NCI-H82 (cell line): ENCODE measurements around the gene ZBTB7B.

Experiments
- DNase-seq: peaks from one replicate; lab custom pipeline; 2025; lab: John Stamatoyannopoulos, UW

The ZBTB7B gene

GRCh38 chr1:155002464-155003226 is at the start of gene ZBTB7B:
ZBTB7B (plus strand) TSS chr1:155002802; CDS start chr1:155014661, 11,859 bp downstream.
- DNase-seq = peak; percentile 68

- no peak for DNase-seq
Measured at GRCh38 chr1:154953611-154954038, 49.0 kb upstream of the ZBTB7B start.

GRCh38 chr1:154954541-154954940 is 48.1 kb upstream of the ZBTB7B start:
- DNase-seq = peak; percentile 55

DNA sequence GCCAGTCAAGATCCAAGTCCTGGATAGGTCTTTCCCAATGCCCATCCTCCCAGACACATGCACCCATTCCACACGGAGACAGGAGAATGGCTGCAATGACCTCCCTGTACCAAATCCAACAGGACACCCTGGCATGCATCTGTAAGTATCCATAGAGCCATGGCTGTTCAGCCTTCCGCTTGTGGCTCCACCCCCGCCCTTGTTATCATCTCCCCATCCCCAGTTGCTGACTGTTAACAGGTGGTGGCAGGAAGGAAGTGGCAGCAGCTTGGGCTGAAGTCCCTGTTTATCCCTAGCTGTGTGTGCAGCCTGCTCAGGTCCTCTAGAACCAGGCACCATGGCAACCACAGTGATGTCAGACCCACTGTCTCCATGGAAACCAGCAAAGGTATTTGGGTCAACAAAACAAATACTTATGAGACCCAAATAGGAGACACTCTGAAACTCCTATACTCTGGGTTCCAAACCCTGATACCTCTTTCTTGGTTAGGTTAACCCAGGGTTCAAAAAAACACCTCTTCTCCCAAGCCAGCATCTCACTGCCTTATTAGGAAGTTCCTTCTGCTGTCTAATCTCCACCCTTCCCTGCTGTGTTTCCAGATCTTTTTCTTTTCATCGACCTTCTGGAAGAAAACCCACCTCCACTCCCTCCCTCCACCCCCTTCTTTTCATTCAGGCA is 47.4 kb upstream of the ZBTB7B start:
- DNase-seq = peak; percentile 92

DNA sequence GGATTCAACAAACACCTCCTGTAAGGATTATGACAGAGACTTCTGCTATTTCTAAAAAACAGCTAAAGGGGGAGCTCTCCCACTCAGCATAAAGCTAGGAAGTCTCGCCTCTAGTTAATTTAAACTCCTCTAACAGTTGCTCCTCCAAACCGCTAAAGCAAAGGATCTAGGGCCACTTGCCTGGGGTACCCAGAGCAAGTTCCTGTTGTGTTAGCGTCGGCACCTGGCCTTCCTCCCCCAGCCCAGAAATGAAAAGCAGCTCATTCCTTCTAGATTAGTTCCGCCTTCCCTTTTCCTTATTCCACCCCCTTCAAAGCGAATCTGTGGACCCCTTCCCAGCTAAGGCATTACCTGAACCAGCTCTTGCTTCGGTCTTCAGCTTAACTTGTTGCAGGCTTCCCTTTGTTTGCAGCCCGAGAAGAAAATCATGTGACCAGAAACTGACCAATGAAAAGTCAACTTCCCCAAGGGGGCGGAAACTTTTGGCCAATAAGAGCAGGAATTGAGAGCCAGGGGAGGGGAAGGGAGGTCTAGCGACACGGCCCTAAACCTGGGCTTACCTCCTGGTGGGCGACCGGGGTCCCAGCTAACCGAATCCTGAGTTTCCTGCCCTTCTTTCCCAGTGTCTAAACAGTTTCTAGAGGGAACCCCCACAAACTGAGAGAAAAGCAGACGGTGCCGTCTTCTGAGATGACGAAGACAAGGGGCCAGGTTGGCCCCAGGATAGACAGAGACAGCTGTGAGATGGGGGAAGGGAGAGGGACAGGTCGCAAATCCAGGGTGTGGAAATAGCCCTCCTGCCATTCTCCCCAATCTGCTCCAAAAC is 46.7 kb upstream of the ZBTB7B start, which contains the start of gene PBXIP1:
PBXIP1 (minus strand) TSS at position 382 of the 826 bp plus-strand sequence. CDS start 2,378 bp downstream, outside the sequence.
- DNase-seq = peak; percentile 97

- DNase-seq = peak; percentile 82
Measured at GRCh38 chr1:154956544-154956941, 46.1 kb upstream of the ZBTB7B start.

- no peak for DNase-seq
Measured at GRCh38 chr1:154957091-154957657, 45.4 kb upstream of the ZBTB7B start.

DNA sequence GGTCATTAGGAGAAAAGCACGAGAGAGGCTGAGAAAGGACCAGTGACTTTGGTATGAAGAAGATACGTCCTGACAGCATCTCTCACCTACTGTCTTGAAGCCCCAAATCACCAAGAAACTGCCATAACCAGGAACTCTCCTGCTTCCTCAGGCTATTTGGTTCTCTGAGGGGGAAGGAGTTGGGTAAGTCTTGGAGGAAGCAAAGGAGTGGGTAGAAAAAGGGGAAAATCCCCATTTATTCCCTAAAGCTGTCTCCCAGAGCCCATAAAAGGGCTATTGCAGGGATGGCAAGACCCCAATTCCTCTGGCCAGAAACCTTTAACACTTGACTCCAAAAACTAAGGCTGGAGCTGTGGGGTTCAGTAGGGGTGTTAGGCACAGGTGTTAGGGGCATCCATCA is 44.6 kb upstream of the ZBTB7B start:
- no peak for DNase-seq

DNA sequence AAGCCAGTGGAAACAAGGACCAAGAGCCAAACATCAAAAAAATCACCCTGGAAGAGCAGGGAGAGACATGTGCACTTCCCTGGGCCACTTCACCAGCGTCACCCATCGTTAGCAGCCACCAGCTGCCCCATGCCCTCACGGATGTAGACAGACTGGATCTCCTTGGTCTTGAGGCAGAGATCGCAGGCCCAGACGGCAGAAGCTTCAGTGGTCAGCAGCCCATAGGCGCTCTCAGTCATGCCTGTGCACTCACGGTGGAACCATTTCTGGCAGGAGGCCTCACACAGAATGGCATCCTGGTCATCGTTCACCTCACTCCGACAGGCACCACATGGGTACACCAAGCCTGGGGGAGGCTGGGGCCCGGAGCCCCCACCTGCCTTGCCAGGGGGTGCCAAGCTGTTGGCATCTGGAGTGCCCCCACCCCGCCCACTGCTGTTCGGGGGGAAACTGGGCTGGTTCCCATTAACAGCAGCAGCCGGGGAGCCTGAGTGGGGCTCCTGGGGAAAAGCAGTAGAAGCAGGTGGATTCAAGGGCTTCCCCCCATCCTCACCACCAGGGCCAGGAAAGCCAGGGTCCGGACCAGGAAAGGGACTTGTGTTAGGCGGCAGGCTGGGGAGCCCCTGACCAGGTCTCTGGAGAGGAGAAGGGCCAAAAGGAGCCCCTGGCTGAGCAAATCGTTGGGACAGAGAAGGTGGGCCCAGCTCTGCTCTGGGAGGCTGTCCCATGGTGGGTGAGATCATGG is 43.7 kb upstream of the ZBTB7B start:
- DNase-seq = no peak

GRCh38 chr1:154959426-154959780 is 43.2 kb upstream of the ZBTB7B start:
- DNase-seq = no peak

DNA sequence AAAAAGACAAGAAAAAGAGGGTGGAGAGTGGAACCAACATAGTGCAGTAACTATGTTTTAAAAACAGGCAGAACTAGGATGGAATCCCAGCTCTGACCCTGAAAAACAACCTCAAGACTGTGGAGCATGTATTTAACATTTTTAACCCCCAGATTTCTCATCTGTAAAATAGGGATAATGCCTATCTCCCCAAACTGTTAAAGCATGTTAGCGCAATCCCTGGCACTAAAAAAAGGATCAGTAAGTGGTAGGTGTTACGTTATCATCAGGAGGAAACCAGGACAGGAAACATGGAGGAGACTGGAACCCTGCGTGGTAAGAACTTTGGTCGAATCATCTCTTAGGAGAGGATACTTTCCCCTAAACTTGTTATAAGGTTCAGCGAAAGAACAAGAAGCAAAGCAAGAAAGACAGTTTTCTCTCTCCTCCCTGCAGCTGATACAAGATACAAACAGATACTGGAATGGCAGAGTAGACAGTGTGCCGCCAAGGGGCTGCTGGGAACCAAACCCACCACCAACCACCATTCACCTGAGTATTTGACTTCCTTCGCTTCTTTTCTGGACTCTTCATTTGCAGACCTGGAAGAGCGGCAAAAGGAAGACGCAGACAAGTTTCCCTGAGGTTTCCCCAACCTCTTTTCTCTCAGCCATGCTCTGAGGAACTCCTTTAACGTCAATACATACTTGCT is 42.0 kb upstream of the ZBTB7B start:
- DNase-seq = no peak

DNA sequence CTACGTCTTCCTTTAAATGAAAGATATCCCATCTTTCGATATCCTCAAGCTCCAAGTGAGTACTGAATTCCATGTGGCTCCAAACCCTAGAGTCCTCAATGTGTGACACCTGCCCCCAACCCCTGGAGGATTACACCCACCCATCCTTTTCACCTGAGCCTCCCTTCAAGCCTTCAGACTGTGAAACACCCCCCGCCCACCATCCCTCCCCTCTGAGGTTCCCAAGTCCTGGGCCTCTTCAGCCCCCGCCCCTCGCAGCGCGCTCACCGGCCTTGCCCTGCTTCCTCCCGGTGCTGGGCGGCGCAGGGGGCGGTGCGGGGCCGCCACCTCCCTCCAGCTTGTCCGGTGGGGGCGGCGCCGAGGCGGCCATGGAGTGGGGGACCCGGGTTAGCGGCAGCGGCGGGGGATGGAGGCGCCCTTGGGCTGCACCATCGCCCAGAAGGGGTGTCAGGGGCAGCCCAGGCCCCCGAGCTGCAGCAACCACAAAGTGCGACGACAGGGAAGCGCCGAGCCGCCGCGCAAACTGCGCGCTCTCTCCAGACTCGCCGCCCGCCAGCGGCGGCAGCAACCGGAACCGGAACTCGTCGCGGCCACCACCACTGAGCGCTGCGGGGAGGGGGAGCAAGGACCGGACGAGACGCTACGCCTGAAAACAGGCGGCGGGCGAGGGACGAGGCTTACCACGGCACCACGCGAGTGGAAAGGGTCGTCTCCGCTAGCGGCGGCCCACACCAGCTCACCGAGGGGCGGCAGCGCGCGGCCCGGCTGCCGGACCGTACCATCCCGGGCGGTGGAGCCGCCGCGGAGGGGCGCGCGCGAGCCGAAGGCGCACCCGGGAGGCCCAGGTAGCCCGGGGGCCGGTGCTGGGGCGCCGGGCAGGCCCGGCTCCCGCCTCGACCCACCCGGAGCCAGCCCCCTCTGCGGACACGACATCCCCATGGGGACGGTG is 41.1 kb upstream of the ZBTB7B start, which contains the start of gene PYGO2:
PYGO2 (minus strand) TSS at position 576 of the 949 bp plus-strand sequence; CDS start at position 370, 206 bp downstream.
- DNase-seq = peak; percentile 89

DNA sequence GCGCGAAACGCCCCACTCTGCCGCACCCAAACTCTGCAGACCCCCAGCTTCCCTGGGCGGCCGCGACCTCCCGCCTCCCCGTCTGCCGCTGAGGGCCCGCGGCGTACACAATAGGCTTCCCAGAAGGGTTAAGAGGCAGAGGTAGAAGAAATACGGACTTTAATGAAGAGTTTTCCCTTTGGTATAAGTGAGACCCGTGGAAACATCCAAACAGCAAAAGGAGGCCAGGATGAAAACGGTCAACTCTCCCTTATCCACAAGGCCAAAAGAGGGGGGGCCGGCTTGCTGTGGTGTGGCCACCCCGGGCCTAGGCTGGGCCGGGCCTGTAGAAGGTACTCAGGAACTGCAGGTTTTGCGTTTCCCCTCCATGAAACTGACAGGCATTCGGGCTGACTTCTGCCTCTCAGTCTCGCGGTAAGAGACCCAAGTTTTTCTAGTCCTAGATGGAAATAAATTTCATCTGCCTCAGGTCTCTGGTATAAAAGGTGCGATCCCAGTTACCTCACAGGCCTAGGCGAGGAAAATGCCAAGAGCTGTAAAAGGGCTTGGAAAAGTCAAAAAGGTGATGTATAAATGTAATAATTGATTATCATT is 40.3 kb upstream of the ZBTB7B start:
- peak; percentile 65 for DNase-seq

GRCh38 chr1:154962795-154963330 is 39.7 kb upstream of the ZBTB7B start:
- DNase-seq = no peak

DNA sequence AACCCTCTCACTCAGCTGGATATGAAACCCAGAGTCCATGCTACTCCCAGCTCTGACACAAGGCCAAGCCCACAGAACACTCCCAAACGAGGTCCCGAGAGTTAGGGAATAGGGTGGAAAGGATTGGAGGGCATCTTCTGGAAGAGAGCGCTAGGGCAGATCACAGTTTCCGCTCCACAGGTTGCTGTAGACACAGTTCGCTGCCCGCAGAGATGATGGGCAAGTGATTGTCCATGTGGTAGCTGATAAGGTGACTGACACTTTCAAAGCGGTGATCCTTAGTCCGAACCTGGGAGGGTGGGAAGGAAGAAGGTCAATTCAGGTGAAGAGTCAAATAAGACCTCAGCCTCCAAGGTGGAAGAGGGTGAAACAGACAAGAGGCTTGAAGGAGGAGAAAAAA is 39.0 kb upstream of the ZBTB7B start:
- DNase-seq = no peak

DNA sequence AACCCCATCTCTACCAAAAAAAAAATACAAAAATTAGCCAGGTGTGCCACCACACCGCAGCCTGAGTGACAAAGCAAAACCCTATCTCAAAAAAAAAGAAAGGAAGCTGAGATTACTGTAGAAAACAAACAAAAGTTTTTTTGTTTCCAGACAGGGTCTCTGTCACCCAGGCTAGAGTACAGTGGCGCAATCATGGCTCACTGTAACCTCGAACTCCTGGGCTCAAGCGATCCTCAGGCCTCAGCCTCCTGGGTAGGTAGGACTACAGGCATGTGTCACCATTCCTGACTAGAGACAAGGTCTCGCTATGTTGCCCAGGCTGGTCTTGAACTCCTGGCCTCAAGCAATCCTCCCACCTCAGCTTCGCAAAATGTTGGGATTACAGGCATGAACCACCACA is 38.2 kb upstream of the ZBTB7B start:
- no peak for DNase-seq

DNA sequence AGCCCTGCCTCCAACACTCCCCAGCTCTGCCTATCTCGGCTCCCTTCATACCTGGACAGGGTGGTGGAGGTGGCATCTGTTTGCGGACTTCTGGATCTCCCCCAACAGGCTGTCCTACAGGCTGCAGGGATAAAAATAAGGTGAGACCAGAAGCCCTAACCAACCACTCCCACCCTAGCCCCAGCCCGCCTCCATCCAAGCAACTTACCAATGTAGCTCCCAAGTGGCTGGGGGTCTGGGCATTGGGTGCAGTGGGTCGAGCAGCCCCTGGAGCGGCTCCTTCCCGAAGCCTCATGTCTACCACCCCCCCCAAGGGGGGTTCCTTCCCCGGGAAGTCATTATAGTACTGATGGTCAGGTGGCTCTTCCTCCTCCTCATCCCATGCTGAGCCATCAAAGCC is 36.5 kb upstream of the ZBTB7B start:
- no peak for DNase-seq

DNA sequence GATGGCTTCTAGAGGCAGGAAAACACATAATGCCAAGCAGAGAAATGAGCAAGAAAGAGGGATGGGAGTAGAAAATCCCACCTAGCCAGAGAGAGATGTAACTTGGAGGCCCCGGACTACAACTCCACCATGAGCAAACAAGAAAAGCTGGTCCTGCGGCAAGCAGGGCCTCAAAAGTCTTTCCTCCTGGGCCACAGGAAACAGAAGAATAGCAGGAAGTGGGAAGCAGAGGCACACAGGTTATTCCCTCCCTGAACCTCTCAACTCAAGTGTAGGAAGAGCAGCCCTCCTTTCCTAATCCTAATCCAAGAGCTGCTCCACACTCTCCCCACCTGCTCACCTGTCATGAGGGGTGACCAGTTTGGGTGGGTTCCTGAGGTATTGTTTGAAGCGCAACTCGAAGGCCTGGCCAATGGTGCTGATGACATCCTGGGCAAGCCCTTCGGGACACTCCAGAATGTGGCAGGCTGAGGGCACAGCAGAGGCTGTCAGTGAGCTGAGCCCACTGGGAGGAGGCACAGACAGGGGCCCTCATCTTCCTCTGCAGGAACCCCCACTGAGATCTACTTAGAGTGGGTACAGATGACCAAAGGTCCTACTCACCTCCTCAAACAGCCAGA is 35.2 kb upstream of the ZBTB7B start:
- DNase-seq = no peak
